Dedifferentiated amniotic fluid mesenchymal stem cell (primary cell): ENCODE data around the gene CYP39A1.
A peak's percentile ranks its signal among the peaks of the same experiment; 100 is the strongest.

Experiments used
- DNase-seq: peaks from one replicate; pipeline ENCODE4 v3.0.0-alpha.2; 2016; ENCODE audit errors: extremely low spot score

CYP39A1 gene, protein sequence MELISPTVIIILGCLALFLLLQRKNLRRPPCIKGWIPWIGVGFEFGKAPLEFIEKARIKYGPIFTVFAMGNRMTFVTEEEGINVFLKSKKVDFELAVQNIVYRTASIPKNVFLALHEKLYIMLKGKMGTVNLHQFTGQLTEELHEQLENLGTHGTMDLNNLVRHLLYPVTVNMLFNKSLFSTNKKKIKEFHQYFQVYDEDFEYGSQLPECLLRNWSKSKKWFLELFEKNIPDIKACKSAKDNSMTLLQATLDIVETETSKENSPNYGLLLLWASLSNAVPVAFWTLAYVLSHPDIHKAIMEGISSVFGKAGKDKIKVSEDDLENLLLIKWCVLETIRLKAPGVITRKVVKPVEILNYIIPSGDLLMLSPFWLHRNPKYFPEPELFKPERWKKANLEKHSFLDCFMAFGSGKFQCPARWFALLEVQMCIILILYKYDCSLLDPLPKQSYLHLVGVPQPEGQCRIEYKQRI

DNA sequence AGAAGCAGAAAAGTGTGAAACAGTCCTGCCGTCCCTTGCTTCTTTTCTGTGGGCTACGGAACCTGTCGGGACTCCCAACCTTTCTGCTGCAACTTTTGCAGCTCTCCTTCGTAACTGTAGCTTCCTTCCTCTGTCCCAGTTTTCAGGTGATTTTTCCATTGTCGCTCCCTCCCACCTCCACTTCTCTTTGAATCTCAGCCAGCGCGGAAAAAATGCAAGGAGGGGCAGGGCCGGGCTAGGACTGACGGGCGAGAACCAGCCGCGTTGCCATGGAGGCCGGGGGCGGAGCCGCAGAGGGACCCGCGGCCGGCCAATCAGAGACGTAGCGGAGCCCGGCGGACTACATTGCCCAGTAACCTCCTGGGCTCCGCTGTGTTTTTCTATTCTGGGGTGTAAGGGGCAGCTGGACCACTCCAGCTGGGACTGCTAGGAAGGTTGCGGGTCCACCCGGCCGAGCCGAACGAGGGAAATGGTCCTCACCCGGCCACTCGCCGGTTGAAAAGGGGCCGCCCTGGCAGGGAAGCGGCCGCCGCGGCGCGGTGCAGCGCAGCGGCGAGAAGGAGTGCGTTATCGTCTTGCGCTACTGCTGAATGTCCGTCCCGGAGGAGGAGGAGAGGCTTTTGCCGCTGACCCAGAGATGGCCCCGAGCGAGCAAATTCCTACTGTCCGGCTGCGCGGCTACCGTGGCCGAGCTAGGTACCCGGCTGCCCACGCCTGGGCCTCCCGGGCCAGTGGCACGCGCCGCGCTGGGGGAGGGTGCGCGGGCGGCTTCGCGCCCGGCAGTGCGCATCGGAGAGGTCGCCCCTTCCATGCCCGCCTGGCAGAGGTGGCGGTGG lies at the start of gene CYP39A1, which contains the start of gene SLC25A27:
TSS of gene CYP39A1 (minus strand) at position 216 of the 836 bp plus-strand sequence. CDS start 236 bp downstream, outside the sequence.
TSS of gene SLC25A27 (plus strand) at position 373 of the 836 bp plus-strand sequence. CDS start at position 591, 218 bp downstream.
- DNase-seq = peak; percentile 86

DNA sequence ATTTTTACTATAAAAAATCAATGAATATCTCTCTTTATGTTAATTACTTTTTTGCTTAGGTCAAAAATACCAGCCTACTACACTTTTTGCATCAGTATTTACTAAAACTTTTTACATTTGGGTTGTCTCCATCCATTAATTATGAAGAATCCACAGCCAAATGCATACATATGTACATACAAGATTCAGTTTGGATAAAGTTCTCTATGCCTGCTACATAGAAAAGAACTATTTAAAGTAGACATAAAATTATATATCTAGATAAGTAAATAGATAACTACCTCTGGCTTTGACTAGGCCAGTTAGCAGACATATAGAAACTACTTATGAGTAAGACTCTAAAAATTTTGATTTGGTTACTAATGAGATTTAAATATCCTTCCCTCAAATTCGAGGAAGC lies 47.4 kb upstream of the CYP39A1 start:
- DNase-seq = no peak

DNA sequence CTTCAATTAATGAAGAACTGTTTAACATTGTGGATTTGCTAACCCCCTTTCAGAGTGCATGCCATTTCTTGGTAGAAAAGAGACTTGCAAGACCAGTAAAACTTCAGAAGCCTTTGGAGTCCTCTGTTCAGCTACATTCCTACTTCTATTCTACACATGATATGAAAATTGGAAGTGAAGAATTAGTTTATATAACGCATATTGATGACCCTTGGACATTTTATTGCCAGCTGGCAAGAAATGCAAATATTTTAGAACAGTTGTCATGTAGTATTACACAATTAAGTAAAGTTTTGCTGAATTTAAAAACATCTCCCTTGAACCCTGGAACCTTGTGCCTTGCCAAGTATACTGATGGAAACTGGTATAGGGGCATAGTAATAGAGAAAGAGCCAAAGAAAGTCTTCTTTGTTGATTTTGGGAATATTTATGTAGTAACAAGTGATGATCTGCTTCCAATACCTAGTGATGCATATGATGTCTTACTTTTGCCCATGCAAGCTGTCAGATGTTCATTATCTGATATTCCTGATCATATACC lies 38.4 kb upstream of the CYP39A1 start:
- DNase-seq = no peak

DNA sequence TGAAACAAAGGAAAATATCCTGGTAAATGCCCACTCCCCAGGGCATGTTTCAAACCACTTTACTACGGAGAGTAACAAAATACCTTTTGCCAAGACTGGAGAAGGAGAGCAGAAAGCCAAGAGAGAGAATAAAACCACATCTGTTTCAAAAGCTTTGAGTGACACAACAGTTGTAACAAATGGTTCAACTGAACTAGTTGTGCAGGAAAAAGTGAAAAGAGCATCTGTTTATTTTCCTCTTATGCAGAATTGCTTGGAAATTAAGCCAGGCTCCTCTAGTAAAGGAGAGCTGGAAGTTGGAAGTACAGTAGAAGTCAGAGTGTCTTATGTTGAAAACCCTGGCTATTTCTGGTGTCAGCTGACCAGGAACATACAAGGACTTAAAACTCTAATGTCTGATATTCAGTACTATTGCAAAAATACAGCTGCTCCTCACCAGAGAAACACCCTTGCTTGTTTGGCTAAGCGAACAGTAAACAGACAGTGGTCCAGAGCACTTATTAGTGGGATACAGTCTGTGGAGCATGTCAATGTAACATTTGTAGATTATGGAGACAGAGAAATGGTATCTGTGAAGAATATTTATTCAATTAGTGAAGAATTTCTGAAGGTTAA lies 37.6 kb upstream of the CYP39A1 start:
- DNase-seq = no peak

DNA sequence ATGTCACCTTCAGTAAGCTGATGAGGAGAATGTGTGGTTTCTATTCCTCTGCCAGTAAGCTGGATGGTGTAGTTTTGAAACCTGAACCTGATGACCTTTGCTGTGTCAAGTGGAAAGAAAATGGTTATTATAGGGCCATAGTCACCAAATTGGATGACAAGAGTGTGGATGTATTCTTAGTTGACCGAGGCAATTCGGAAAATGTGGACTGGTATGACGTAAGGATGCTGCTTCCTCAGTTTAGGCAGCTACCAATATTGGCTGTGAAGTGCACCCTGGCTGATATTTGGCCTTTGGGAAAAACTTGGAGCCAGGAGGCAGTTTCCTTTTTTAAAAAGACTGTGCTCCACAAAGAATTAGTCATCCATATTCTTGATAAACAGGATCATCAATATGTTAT lies 37.0 kb upstream of the CYP39A1 start:
- DNase-seq = no peak

DNA sequence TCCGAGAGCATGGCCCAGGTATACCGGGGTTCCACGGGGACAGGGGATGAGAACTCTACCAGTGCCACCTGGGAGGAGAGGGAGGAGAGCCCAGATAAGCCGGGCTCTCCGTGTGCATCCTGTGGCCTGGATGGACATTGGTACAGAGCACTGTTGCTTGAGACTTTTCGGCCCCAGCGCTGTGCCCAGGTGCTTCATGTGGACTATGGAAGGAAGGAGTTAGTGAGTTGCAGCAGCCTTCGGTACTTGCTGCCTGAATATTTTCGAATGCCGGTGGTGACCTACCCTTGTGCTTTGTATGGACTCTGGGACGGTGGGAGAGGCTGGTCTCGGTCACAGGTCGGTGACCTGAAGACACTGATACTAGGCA lies 36.3 kb upstream of the CYP39A1 start:
- no peak for DNase-seq

DNA sequence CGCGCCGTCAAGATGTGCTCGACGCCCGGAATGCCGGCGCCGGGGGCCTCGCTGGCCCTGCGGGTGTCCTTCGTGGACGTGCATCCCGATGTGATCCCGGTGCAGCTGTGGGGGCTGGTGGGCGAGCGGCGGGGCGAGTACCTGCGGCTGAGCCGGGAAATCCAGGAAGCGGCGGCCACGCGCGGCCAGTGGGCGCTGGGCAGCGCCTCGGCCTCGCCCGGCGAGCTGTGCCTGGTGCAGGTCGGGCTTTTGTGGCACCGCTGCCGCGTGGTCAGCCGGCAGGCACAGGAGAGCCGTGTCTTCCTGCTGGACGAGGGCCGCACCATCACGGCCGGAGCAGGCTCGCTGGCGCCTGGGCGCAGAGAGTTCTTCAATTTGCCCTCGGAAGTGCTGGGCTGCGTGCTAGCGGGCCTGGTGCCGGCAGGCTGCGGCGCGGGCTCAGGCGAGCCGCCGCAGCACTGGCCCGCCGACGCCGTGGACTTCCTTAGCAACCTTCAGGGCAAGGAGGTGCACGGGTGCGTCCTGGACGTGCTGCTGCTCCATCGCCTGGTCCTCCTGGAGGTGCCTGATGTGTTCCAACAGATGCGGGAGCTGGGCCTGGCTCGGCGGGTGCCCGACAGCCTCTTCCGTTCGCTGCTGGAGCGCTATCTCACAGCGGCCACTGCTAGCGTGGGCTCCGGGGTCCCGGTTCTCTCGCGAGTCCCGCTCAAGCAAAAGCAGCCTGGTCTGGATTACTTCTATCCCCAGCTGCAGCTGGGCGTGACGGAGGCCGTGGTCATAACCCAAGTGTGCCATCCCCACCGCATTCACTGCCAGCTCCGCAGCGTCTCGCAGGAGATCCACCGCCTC lies 35.7 kb upstream of the CYP39A1 start:
- DNase-seq = no peak

DNA sequence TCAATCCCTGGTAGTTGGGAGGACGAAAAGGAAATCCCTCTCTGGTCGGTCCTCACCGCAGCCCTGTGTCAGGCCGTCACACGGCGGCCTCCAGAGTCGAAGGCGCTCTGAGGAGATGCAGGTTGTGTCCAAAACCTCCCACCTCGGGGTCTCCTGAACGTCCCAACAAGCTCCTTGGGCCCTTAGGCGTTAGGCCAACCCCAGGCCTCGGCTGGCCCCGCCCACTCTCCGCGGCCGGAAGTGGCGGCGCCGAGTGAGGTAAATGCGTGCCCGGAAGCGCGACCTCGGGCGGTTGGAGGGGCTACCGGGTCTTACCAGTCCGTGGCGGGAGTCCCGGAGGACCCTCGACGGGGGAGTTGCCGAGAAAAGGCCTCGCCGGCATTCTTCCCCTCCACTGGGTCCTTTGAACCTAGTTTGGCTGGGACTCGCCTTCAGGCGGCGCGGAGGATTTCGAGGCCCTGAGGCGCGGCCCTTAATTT lies 35.0 kb upstream of the CYP39A1 start, which contains the start of gene TDRD6:
TSS of gene TDRD6 (plus strand) at position 267 of the 479 bp plus-strand sequence. CDS start 244 bp downstream, outside the sequence.
- DNase-seq = no peak

DNA sequence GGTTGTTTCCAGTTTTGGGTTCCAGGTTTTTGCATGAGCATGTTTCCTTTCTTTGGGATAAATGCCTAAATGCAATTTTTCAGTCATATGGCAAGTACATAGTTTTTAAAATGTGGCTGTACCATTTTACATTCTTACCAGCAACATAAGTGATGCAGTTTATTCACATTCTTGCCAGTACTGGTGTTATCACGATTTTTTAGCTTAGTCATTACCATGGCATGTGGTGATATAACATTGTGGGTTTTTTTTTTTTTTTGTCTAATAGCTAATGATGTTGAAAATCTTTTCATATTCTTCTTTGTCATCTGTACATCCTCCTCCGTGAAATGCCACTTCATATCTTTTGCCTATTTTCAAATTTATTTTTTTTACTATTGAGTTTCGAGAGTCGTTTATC lies 32.2 kb upstream of the CYP39A1 start:
- DNase-seq = no peak

DNA sequence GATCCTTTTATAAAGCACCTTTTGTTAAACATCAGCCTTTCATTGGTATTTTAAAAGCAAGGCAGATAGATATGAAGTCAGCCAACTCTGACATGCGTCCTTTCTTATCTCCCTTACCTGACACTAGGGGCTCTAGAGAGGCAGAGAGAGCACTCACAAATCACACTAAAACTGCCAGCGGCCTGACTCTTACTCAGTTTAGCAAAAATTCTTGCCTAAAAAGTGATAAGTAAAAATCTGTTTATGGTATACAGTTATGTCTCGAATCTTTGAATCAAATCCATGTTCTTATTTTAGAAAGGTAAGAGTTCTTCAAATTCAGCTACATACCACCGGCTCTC lies 24.7 kb upstream of the CYP39A1 start:
- no peak for DNase-seq

DNA sequence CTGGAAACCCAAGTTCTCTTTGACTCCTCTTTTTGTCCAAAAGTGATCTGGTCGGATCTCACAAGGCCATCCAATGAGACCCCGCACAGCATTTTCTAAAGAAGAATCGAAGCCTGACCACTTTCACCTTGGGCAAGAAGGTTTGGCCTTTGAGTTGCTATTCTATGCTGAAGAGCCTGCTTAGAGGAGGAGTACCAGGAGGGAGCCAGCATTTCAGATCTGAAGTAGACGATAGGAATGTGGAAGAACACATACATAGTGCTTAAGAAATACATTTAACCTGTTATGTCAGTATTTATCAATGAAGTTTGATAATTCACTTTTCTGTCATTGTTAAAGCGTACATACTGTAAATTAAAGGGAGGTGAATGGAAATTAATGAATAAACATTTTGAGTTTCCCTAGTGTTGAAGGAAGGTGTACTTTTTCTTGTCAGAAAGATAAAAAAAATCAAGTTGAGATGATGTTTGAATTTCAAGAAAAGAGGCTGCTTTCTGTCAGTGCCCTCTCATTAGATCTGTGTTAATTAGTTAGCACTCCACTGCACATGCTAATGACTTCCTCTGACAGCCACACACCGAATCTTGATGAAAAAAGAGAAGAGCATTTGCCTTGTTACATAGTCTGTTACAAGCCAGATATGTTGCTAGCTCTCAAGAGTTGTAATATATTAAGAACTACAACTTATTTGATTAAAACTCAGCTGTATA lies 24.1 kb upstream of the CYP39A1 start:
- DNase-seq = no peak

DNA sequence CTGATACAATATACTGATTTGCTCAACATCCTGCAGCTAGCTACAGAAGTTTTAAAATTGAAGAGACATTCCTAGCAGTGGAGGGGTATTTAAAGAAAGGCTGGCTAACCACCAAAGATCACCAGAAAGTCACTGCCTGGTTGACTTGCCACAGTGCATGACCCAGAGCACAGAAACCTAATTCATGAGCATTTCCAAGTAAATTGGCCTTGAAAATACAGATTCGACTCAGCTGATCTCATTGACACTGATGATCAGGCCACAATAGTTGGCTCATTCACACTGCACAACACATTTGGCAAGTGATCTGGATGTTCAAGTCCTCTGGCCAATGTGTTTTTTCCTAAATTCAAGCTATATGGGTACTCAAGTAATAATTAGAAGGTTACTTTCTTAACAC lies 21.8 kb upstream of the CYP39A1 start:
- no peak for DNase-seq

DNA sequence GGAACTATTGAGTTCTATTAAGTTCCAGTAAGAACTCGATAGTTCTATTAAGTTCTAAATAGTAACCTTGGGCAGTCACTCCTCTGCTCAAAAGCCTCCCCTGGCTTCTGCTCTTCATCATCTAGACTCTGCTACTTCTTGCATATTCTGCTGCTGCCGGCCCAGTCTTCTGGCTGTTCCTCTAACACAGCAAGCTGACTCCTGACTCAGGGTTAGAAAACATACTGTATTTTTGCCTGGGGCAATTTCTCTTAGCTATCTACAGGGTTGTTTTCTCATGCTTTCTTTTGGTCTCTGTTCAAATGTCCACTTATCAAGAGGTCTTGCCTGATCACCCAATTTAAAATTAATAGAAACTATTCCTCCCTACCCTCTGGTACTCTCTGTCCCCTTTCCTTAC lies 14.8 kb upstream of the CYP39A1 start:
- DNase-seq = no peak

DNA sequence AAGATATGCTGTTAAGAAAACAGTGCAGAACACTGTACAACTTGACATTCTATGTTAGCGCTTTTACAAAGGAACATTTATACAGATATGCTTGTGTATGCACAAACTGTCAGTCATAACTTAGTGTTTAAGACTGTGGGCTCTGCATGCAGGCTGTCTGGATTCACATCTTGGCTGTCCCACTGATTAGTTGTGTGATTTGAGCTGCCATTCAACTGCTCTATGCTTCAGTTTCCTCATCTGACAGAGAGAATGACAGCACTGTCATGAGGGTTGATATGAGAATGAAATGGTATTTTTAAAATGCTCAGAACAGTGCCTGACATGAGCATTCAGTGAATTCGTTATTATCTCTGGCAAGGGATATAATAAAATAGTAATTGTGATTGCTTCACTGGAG lies 8.9 kb upstream of the CYP39A1 start:
- DNase-seq = no peak

DNA sequence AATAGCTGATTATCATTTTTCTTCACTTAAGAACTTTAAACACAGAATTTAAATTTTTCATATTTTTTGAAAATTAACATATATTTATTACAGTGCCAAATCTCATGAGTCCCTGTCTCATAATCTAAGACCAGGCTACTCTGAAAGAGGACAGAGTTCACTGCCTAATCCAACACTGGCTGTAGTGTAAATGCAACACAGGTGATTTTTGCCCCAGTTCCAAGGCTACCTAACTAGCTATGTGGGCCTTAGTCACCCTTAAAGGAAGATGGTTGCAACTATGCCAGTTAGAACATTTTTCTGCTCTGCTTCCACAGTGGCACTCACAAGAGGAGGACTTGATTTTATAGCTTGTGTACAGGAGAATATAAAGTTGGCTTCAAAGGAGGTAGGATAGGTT lies 5.0 kb upstream of the CYP39A1 start:
- DNase-seq = no peak

DNA sequence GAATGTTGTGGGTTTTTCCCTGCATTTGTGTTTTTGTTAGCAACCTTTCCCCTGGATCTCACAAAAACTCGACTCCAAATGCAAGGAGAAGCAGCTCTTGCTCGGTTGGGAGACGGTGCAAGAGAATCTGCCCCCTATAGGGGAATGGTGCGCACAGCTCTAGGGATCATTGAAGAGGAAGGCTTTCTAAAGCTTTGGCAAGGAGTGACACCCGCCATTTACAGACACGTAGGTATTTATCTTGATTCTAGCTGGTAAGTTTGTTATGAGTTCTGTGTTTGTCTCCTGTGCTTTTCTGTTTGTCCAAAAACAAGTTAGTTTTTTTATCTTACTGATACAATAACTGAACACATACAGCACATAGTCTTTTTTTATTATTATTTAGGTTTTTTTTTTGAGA lies 3.2 kb upstream of the CYP39A1 start:
- DNase-seq = no peak

DNA sequence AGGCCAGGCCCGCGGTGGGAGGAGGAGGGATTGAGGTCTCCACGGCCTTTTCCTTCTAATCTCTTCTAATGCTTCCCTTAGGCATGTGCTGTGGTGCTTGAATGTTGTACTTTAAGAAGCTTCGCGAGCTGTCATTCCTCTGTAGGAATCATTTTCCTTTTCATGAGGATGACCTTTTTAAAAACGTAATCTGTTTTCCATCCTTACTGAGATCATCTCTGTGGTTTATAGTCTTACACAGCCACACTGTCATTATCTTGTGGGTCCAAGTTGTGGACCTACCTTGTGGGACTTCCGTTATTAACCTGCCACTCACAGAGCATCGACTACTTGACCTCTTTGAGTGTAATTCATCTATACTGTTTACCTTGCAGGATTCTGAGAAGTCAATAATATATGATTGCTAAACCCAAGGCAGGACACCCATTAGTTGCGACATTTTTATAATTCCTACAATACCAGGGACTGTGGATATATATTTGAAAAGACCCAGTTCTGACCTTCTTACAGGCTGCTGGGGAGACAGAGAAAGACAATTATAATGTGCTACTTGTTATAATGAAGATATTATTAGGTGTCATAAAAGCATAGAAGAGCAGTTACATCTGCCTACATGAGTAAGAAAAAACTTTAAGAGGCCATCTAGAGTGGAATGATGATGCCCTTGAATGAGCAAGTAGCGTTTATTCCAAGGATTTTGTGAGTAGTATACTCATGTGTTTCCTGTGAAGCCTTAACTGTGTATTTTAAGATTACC lies 999 bp upstream of the CYP39A1 start:
- DNase-seq = no peak

DNA sequence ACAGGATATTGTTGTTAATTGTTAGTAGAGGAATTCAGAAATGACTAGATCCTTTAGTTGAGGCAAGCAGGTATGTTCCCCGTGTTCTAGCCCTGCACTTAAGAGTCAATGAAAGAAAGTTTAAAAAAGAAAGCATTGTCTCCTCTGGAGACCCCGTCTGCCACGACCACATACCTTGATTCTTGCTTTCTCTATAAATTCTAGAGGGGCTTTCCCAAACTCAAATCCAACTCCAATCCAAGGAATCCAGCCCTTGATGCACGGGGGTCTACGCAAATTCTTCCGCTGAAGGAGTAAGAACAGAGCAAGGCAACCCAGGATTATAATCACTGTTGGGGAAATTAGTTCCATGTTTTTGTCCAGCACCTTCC lies 401 bp downstream of the CYP39A1 start:
- DNase-seq = no peak

DNA sequence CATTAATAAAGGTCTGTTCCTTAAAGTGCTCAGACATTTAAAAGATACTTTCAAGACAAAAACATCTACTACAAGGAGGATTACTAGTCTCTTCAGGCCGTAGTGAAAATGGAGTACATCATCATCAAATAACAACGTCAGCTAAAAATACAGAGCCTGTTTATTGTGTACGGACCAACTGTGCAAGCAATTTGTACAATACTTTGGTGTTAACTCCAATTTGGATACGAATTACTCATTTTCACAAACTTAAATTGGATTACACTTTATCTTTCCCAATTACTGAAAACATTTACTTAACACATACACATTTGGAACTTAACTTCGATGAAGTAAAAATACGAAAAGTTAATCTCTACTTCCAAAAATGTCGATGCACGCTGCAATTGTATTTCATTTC lies 802 bp downstream of the CYP39A1 start:
- no peak for DNase-seq

DNA sequence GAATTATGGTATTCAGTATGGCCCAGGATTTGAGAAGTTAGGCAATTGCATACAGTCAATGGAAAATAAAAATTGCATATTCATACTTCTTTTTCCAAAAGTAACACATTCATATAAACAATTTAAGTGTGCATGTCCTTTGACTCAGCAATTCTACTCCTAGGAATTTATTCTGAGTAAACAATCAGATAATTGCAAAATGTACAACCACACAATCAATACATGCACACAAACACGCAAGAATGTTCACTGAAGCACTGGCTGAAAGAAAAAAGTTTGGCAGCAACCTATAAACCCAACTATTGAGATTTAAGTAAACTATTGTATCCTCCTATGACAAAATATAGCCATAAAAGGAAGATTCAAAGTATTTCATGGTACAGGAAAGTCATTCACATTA lies 1.6 kb downstream of the CYP39A1 start:
- DNase-seq = no peak
